ENCODE measurements around the gene AATF. TPM values are rescaled to one million over a fixed set of nuclear protein-coding genes. Genes with fewer than 3 reads are reported as not detected.

AATF gene
- total RNA-seq, 1 donor from 2014 or later: 53.5 TPM

DNA sequence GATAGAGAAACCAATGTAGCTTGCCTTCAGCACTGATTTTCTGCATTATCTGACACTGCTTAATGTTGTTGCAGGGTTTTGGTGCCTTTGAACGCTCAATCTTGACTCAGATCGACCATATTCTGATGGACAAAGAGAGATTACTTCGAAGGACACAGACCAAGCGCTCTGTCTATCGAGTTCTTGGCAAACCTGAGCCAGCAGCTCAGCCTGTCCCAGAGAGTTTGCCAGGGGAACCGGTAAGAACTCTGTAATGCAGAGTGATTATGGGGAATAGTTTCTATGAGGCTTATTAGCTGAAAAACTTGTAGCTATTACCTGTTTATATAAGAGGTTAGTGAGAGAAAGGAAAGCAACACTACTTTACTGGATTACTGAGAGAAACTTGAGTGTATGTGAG is 40.4 kb downstream of the AATF start:
- Mint-ChIP-seq H3K9me3 (ENCODE audit: low read depth) (no peaks in the 10 kb centered on the region), H3K36me3 (ENCODE audit: insufficient read depth) (peaks cover 24% of the 10 kb centered on the region), H3K27ac (no peak overlapping the region), H3K27me3 (no peaks in the 10 kb centered on the region), H3K4me3 (ENCODE audit: low read depth) (no peak overlapping the region), H3K4me1 (ENCODE audit: low read depth) (peaks cover 4% of the 10 kb centered on the region)
- DNase-seq (ENCODE audit: low spot score, unreplicated experiment): no peak
- TF ChIP-seq, protein P1, sequence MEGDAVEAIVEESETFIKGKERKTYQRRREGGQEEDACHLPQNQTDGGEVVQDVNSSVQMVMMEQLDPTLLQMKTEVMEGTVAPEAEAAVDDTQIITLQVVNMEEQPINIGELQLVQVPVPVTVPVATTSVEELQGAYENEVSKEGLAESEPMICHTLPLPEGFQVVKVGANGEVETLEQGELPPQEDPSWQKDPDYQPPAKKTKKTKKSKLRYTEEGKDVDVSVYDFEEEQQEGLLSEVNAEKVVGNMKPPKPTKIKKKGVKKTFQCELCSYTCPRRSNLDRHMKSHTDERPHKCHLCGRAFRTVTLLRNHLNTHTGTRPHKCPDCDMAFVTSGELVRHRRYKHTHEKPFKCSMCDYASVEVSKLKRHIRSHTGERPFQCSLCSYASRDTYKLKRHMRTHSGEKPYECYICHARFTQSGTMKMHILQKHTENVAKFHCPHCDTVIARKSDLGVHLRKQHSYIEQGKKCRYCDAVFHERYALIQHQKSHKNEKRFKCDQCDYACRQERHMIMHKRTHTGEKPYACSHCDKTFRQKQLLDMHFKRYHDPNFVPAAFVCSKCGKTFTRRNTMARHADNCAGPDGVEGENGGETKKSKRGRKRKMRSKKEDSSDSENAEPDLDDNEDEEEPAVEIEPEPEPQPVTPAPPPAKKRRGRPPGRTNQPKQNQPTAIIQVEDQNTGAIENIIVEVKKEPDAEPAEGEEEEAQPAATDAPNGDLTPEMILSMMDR (IDR thresholded peaks at IDR 0.05; ENCODE audit: unreplicated experiment): no peak

DNA sequence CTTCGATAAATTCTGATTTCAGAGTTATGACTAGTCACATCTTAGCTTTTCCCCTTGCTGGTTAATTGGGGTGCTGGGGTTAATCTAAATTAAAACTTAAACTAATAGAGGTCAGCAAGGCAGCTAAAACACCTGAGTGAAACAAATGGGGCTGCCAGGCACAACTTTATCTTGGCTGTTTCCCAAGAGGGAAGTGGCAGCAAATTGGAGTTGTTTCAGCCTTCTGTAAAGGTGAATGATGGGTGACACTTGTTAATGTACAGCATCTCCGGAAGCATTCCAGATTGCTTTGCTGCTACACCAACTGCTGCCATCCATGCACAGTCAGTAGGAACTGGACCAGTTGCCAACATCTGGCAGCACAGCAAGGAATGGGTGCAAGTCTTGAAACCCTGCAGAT is 43.9 kb downstream of the AATF start:
- Mint-ChIP-seq H3K9me3 (ENCODE audit: low read depth) (peaks cover 5% of the 10 kb centered on the region), H3K27me3 (no peaks in the 10 kb centered on the region), H3K4me3 (ENCODE audit: low read depth) (no peak overlapping the region), H3K4me1 (ENCODE audit: low read depth) (peaks cover 12% of the 10 kb centered on the region), H3K36me3 (ENCODE audit: insufficient read depth) (peaks cover 45% of the 10 kb centered on the region), H3K27ac (no peak overlapping the region)
- TF ChIP-seq, protein P1 (IDR thresholded peaks at IDR 0.05; ENCODE audit: unreplicated experiment): no peak
- no peak for DNase-seq (ENCODE audit: low spot score, unreplicated experiment)

DNA sequence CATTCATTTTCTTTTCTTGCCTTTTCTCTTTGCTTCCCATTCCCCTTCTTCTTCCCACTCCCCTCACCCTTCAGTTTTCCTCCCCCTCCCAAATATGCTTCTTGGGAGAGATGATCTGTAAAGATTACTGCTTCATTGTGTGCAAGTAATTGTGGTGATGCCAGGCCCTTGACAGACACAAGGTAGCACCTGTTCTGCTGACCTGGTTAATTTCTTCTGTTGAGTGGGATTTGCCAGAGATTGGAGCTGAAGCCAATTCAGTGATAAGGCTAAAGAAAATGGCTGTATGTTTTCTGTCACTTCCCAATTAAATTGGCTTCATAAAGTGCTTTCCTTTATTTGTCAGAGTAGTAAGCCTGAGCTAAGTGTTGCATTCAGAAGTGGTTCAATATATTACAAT is 44.5 kb downstream of the AATF start:
- Mint-ChIP-seq H3K27ac (no peak overlapping the region), H3K27me3 (no peaks in the 10 kb centered on the region), H3K36me3 (ENCODE audit: insufficient read depth) (peaks cover 48% of the 10 kb centered on the region), H3K4me1 (ENCODE audit: low read depth) (peaks cover 12% of the 10 kb centered on the region), H3K4me3 (ENCODE audit: low read depth) (no peak overlapping the region), H3K9me3 (ENCODE audit: low read depth) (peaks cover 5% of the 10 kb centered on the region)
- no peak for DNase-seq (ENCODE audit: low spot score, unreplicated experiment)
- TF ChIP-seq, protein P1 (IDR thresholded peaks at IDR 0.05; ENCODE audit: unreplicated experiment): no peak

DNA sequence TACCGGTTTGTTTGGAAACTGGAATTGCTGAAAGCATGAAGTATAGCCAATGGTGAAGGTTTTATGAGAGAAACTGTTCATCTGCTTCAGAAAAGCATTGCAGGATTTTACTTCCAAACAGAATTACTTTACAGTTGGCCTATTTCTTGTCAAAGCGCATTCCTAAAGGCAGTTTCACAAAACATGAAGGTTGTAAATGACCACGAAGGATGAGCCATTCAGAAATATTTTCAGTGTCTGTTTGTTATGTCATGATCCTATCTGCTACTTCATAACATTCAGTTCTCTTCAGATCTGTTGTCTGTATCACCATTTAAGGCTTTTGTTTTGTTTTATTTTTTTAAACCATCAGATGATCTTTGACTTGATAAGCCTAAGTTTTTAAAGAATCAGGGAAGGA is 45.7 kb downstream of the AATF start:
- Mint-ChIP-seq H3K36me3 (ENCODE audit: insufficient read depth) (peaks cover 46% of the 10 kb centered on the region), H3K27ac (no peak overlapping the region)

DNA sequence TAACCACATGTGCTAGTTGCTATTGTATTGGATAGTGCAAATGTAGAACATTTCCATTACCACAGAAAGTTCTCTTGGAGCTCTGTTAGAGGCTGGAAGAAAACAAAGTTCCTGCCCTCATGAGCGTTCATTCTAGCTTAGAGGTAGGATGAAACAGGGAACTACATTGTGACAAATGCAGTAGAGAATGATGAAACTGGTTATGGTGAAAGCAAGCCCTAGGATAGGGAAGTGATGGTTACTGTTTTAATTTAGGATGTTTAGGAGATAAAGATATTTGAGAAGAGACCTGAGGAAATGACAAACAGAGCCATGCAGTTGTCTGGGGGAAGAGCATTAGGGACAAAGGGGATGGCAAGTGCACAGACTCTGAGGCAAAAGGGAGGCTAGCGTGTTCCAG is 50.7 kb downstream of the AATF start:
- H3K27me3 Mint-ChIP-seq: no peaks in the 10 kb centered on the region
- peaks cover 61% of the 10 kb centered on the region for H3K36me3 Mint-ChIP-seq (ENCODE audit: insufficient read depth)
- no peak overlapping the region for H3K27ac Mint-ChIP-seq
- no peak overlapping the region for H3K4me3 Mint-ChIP-seq (ENCODE audit: low read depth)
- peaks cover 7% of the 10 kb centered on the region for H3K4me1 Mint-ChIP-seq (ENCODE audit: low read depth)
- TF ChIP-seq, protein P1 (IDR thresholded peaks at IDR 0.05; ENCODE audit: unreplicated experiment): no peak
- DNase-seq (ENCODE audit: low spot score, unreplicated experiment): no peak
- peaks cover 27% of the 10 kb centered on the region for H3K9me3 Mint-ChIP-seq (ENCODE audit: low read depth)

More for the DNA sequence above, 45.7 kb downstream of the AATF start:
- H3K4me1 Mint-ChIP-seq (ENCODE audit: low read depth): peaks cover 12% of the 10 kb centered on the region
- H3K27me3 Mint-ChIP-seq: no peaks in the 10 kb centered on the region
- TF ChIP-seq, protein P1 (IDR thresholded peaks at IDR 0.05; ENCODE audit: unreplicated experiment): no peak
- H3K4me3 Mint-ChIP-seq (ENCODE audit: low read depth): no peak overlapping the region
- peaks cover 7% of the 10 kb centered on the region for H3K9me3 Mint-ChIP-seq (ENCODE audit: low read depth)
- no peak for DNase-seq (ENCODE audit: low spot score, unreplicated experiment)
